A204.1 (cell line): Measurements from ENCODE around the gene ELOVL1.
"Not testable (repeated sequence)": the region's sequence is repeated elsewhere in the genome, so short reads cannot be mapped to it uniquely, and the experiment has no call there.

Source experiments
- FAIRE-seq: peaks from 2 replicates; lab custom pipeline; 2012; peaks lifted over from hg19 to GRCh38; lab: Jason Lieb, UNC

Gene ELOVL1

GRCh38 chr1:43381612-43382011, 13.8 kb upstream of the ELOVL1 start:
- no peak for FAIRE-seq

GRCh38 chr1:43379476-43379875, 11.7 kb upstream of the ELOVL1 start:
- no peak for FAIRE-seq

- FAIRE-seq, result no peak
Measured at GRCh38 chr1:43377831-43378230, 10.0 kb upstream of the ELOVL1 start.

- no peak for FAIRE-seq
Measured at GRCh38 chr1:43376723-43377235, 9.0 kb upstream of the ELOVL1 start.

- FAIRE-seq, result no peak
Measured at GRCh38 chr1:43373066-43373940, 5.5 kb upstream of the ELOVL1 start.

- no peak for FAIRE-seq
Measured at GRCh38 chr1:43372172-43372571, 4.4 kb upstream of the ELOVL1 start.

- FAIRE-seq, result no peak
Measured at GRCh38 chr1:43370564-43370963, 2.8 kb upstream of the ELOVL1 start.

- FAIRE-seq, result not testable (repeated sequence)
Measured at GRCh38 chr1:43369779-43370178, 2.0 kb upstream of the ELOVL1 start.

- FAIRE-seq, result no peak
Measured at GRCh38 chr1:43368646-43369020, 822 bp upstream of the ELOVL1 start.

GRCh38 chr1:43367026-43367903, 546 bp downstream of the ELOVL1 start:
- FAIRE-seq, result no peak

GRCh38 chr1:43366601-43367025, 1.2 kb downstream of the ELOVL1 start:
- FAIRE-seq, result no peak

- FAIRE-seq, result no peak
Measured at GRCh38 chr1:43366179-43366578, 1.6 kb downstream of the ELOVL1 start.

GRCh38 chr1:43365678-43366077, 2.1 kb downstream of the ELOVL1 start:
- no peak for FAIRE-seq

- no peak for FAIRE-seq
Measured at GRCh38 chr1:43363935-43364525, 3.8 kb downstream of the ELOVL1 start.

GRCh38 chr1:43363283-43363934, 4.4 kb downstream of the ELOVL1 start:
- FAIRE-seq, result no peak

- no peak for FAIRE-seq
Measured at GRCh38 chr1:43360616-43361015, 7.2 kb downstream of the ELOVL1 start.

- no peak for FAIRE-seq
Measured at GRCh38 chr1:43359696-43360095, 8.1 kb downstream of the ELOVL1 start.

GRCh38 chr1:43358746-43359693, 8.8 kb downstream of the ELOVL1 start, which contains the start of gene CDC20:
TSS of gene CDC20 (plus strand) at chr1:43358981. CDS start at chr1:43359216, 235 bp downstream.
- FAIRE-seq, result peak; percentile 92

GRCh38 chr1:43358121-43358745, 9.6 kb downstream of the ELOVL1 start:
- no peak for FAIRE-seq

GRCh38 chr1:43357251-43357650, 10.6 kb downstream of the ELOVL1 start:
- no peak for FAIRE-seq
